ENCODE results near the gene SLC19A2.

GRCh38 chr1:169421309-169421708 is 64.4 kb downstream of the SLC19A2 start:
- TF ChIP-seq CTCF (IDR thresholded peaks at IDR 0.05) (no peak), POLR2A (IDR thresholded peaks at IDR 0.05) (no peak), POLR2AphosphoS5 (IDR thresholded peaks at IDR 0.05) (no peak)
